H9 (cell line): Measurements from ENCODE around the gene GPR150. TPM values are rescaled to one million over a fixed set of nuclear protein-coding genes. Genes with fewer than 3 reads are reported as not detected.

Source experiments
- DNase-seq: peaks from one replicate; pipeline ENCODE4 v3.0.0-alpha.2; 2017
- H2AFZ ChIP-seq: one replicate; pipeline ENCODE4 v1.6.1; 2013; ENCODE audit warnings: mild to moderate bottlenecking, low read length, control low read depth, moderate library complexity
- H2AK5ac ChIP-seq: 2 replicates; pipeline ENCODE4 v1.6.1; 2013; ENCODE audit warnings: low read length, control low read depth, mixed read lengths; ENCODE audit not compliant: insufficient read length
- H2BK120ac ChIP-seq: one replicate; pipeline ENCODE4 v1.6.1; 2013; ENCODE audit warnings: low read depth, mild to moderate bottlenecking, low read length, control low read depth, inconsistent platforms; ENCODE audit not compliant: poor library complexity, severe bottlenecking
- H2BK12ac ChIP-seq: 2 replicates; pipeline ENCODE4 v1.6.1; 2013; ENCODE audit warnings: low read length, control low read depth, mixed read lengths, low read depth; ENCODE audit not compliant: insufficient read length
- H2BK15ac ChIP-seq: 2 replicates; pipeline ENCODE4 v1.6.1; 2013; ENCODE audit warnings: low read depth, low read length, control low read depth
- H2BK20ac ChIP-seq: one replicate; pipeline ENCODE4 v1.6.1; 2013; ENCODE audit warnings: low read depth, mild to moderate bottlenecking, low read length, control low read depth, inconsistent platforms; ENCODE audit not compliant: poor library complexity, severe bottlenecking
- H2BK5ac ChIP-seq: 2 replicates; pipeline ENCODE4 v1.6.1; 2013; ENCODE audit warnings: low read length, control low read depth, mixed read lengths; ENCODE audit not compliant: insufficient read length
- H3K14ac ChIP-seq: 2 replicates; pipeline ENCODE4 v1.6.1; 2013; ENCODE audit warnings: low read length, control low read depth; ENCODE audit not compliant: insufficient read depth
- H3K18ac ChIP-seq: 2 replicates; pipeline ENCODE4 v1.6.1; 2013; ENCODE audit warnings: low read depth, mild to moderate bottlenecking, mixed read lengths, low read length, control low read depth; ENCODE audit not compliant: insufficient read length
- H3K23ac ChIP-seq: 2 replicates; pipeline ENCODE4 v1.6.1; 2013; ENCODE audit warnings: low read length, control low read depth, mixed read lengths, low read depth; ENCODE audit not compliant: insufficient read length
- H3K23me2 ChIP-seq: 2 replicates; pipeline ENCODE4 v1.6.1; 2013; ENCODE audit warnings: low read depth, mild to moderate bottlenecking, mixed read lengths, low read length, control low read depth; ENCODE audit not compliant: insufficient read length, poor library complexity, severe bottlenecking
- H3K27ac ChIP-seq: 2 replicates; pipeline ENCODE4 v1.5.1; 2013; ENCODE audit warnings: low read length, control low read depth, mixed read lengths, low read depth; ENCODE audit not compliant: insufficient read length
- H3K27me3 ChIP-seq: 2 replicates; pipeline ENCODE4 v1.6.1; 2013; ENCODE audit warnings: low read length, control low read depth, inconsistent platforms; ENCODE audit not compliant: insufficient read depth
- H3K4ac ChIP-seq: 2 replicates; pipeline ENCODE4 v1.6.1; 2013; ENCODE audit warnings: low read depth, mild to moderate bottlenecking, control low read depth, inconsistent platforms, low read length, moderate library complexity
- H3K4me1 ChIP-seq: 2 replicates; pipeline ENCODE4 v1.6.1; 2013; ENCODE audit warnings: low read length, control low read depth, inconsistent platforms; ENCODE audit not compliant: insufficient read depth
- H3K4me2 ChIP-seq: 2 replicates; pipeline ENCODE4 v1.6.1; 2013; ENCODE audit warnings: low read length, control low read depth, mixed read lengths; ENCODE audit not compliant: insufficient read length, insufficient read depth
- H3K56ac ChIP-seq: 2 replicates; pipeline ENCODE4 v1.6.1; 2013; ENCODE audit warnings: low read depth, mild to moderate bottlenecking, mixed read lengths, low read length, control low read depth; ENCODE audit not compliant: insufficient read length
- H3K79me1 ChIP-seq: 2 replicates; pipeline ENCODE4 v1.6.1; 2013; ENCODE audit warnings: low read depth, mild to moderate bottlenecking, moderate library complexity, low read length, control low read depth, inconsistent platforms; ENCODE audit not compliant: insufficient read depth, poor library complexity, severe bottlenecking
- H3K79me2 ChIP-seq: 2 replicates; pipeline ENCODE4 v1.6.1; 2013; ENCODE audit warnings: low read length, control low read depth, inconsistent platforms; ENCODE audit not compliant: insufficient read depth
- H3K9ac ChIP-seq: 2 replicates; pipeline ENCODE4 v1.6.1; 2013; ENCODE audit warnings: low read length, control low read depth, mixed read lengths; ENCODE audit not compliant: insufficient read length; ENCODE audit errors: extremely low read depth
- H3K9me3 ChIP-seq: one replicate; pipeline ENCODE4 v1.6.1; 2013; ENCODE audit warnings: low read depth, low read length, inconsistent platforms; ENCODE audit not compliant: control insufficient read depth
- H3T11ph ChIP-seq: one replicate; pipeline ENCODE4 v1.6.1; 2013; ENCODE audit warnings: mild to moderate bottlenecking, low read length, control low read depth, inconsistent platforms
- H4K20me1 ChIP-seq: one replicate; pipeline ENCODE4 v1.6.1; 2013; ENCODE audit not compliant: control insufficient read depth, insufficient read length, insufficient read depth
- H4K5ac ChIP-seq: 2 replicates; pipeline ENCODE4 v1.6.1; 2013; ENCODE audit warnings: low read depth, mild to moderate bottlenecking, mixed read lengths, low read length, control low read depth; ENCODE audit not compliant: insufficient read length
- H4K8ac ChIP-seq: replicated peaks from 2 replicates; pipeline ENCODE4 v1.6.1; 2013; ENCODE audit warnings: low read length, control low read depth, mixed read lengths, low read depth; ENCODE audit not compliant: insufficient read length
- H4K91ac ChIP-seq: 2 replicates; pipeline ENCODE4 v1.6.1; 2013; ENCODE audit warnings: low read depth, mild to moderate bottlenecking, moderate library complexity, mixed read lengths, low read length, control low read depth; ENCODE audit not compliant: insufficient read length
- H3K27ac Mint-ChIP-seq, 3 experiments: 2 replicates in 2 of 3; 3 replicates in 1 of 3; pipeline ENCODE4 v1.8.0; 2020 to 2021; ENCODE audit warnings: mixed read lengths in 3 of 3, mild to moderate bottlenecking in 1 of 3, moderate library complexity in 1 of 3
- H3K27me3 Mint-ChIP-seq: 2 replicates; pipeline ENCODE4 v1.8.0; 2021; ENCODE audit warnings: low read depth, mild to moderate bottlenecking, moderate library complexity, mixed read lengths
- H3K36me3 Mint-ChIP-seq, 3 experiments: 2 replicates in 2 of 3; 3 replicates in 1 of 3; pipeline ENCODE4 v1.8.0; 2020 to 2021; ENCODE audit warnings: low read depth in 3 of 3, mixed read lengths in 3 of 3; ENCODE audit not compliant: insufficient read depth in 1 of 3
- H3K4me1 Mint-ChIP-seq, 2 experiments: 2 replicates each; pipeline ENCODE4 v1.8.0; 2020; ENCODE audit warnings: mixed read lengths in 2 of 2
- H3K4me3 Mint-ChIP-seq, 2 experiments: 2 replicates in 1 of 2; 3 replicates in 1 of 2; pipeline ENCODE4 v1.8.0; 2020 to 2021; ENCODE audit warnings: mild to moderate bottlenecking in 2 of 2, mixed read lengths in 2 of 2, moderate library complexity in 1 of 2
- H3K9me3 Mint-ChIP-seq, 2 experiments: 2 replicates in 1 of 2; 3 replicates in 1 of 2; pipeline ENCODE4 v1.8.0; 2020; ENCODE audit warnings: mild to moderate bottlenecking in 2 of 2, mixed read lengths in 2 of 2, moderate library complexity in 1 of 2
- CTCF ChIP-seq: fragments of 200-600 bp; sonication (generic); conservative IDR thresholded peaks from 3 replicates; pipeline ENCODE4 v1.8.0; 2021; ENCODE audit warnings: antibody characterized with exemption, mild to moderate bottlenecking
- WGBS: extraction: QIAGEN DNeasy Blood & Tissue Kit; methylation state at CpG from one replicate; pipeline ENCODE4 v1.1.7; 2013; ENCODE audit warnings: missing lambda C conversion rate, low lambda C conversion rate, mixed read lengths; ENCODE audit not compliant: insufficient read length; ENCODE audit errors: extremely low coverage; 5-methylcytosine and 5-hydroxymethylcytosine counted together
- total RNA-seq: library from RNA; stranded (reverse); gene quantifications from 2 replicates; pipeline ENCODE4 v1.2.1, GENCODE V29; 2021

Gene GPR150
- total RNA-seq, 1 experiment from 2014 or later, result not detected

- H4K5ac ChIP-seq, result no peak overlapping the region
- Mint-ChIP-seq H3K4me1 (no peaks in the 10 kb centered on the region), H3K4me3 (no peak overlapping the region), H3K9me3 (no peaks in the 10 kb centered on the region), H3K36me3 (peaks cover 0 to 2% (median 0%) of the 10 kb centered on the region in 3 experiments; a peak in 2 of 7 replicates), H3K27ac (no peak overlapping the region), H3K27me3 (peaks cover 2% of the 10 kb centered on the region)
- H3K4me1 ChIP-seq, result no peaks in the 10 kb centered on the region
- H3K9ac ChIP-seq, result no peak overlapping the region
- H2BK12ac ChIP-seq, result no peak overlapping the region
- H3K27me3 ChIP-seq, result no peaks in the 10 kb centered on the region
- no CpG with 5 or more reads among the region's 5 CpGs for WGBS
- H2BK20ac ChIP-seq, result no peak overlapping the region
- H3K23ac ChIP-seq, result no peak overlapping the region
- no peak overlapping the region for H3K4ac ChIP-seq
- no peak overlapping the region for H3K14ac ChIP-seq
- TF ChIP-seq CTCF, result no peak
- no peak overlapping the region for H3K18ac ChIP-seq
- no peak overlapping the region for H3K27ac ChIP-seq
- H3K79me1 ChIP-seq, result no peaks in the 10 kb centered on the region
- no peak overlapping the region for H2AK5ac ChIP-seq
- no peaks in the 10 kb centered on the region for H3K9me3 ChIP-seq
- no peak overlapping the region for H4K91ac ChIP-seq
- no peak overlapping the region for H2BK5ac ChIP-seq
- H3K79me2 ChIP-seq, result no peaks in the 10 kb centered on the region
- H3K56ac ChIP-seq, result no peak overlapping the region
- H4K8ac ChIP-seq, result no peak overlapping the region
- no peak overlapping the region for H3K4me2 ChIP-seq
- no peaks in the 10 kb centered on the region for H4K20me1 ChIP-seq
- H2BK120ac ChIP-seq, result no peak overlapping the region
- H3T11ph ChIP-seq, result no peak overlapping the region
- no peak overlapping the region for H2AFZ ChIP-seq
- no peak overlapping the region for H2BK15ac ChIP-seq
- no peak for DNase-seq
- H3K23me2 ChIP-seq, result no peaks in the 10 kb centered on the region
Observed at GRCh38 chr5:95605786-95606185, 14.1 kb upstream of the GPR150 start.
